Measurements from ENCODE around the gene NCK2. TPM values are rescaled to one million over a fixed set of nuclear protein-coding genes. Genes with fewer than 3 reads are reported as not detected.

NCK2 gene
- total and polyA plus RNA-seq, 9 of the 15 experiments (the other 6 are each of a cell fraction or from before 2014, with no cell fraction given) = 0.90 to 27.9 (median 15.9) TPM

GRCh38 chr2:105749583-105750400 is 5.1 kb downstream of the NCK2 start:
- Histone ChIP-seq H3K27ac (ENCODE audit: extremely low read depth, low read depth, low read length) (no peak overlapping the region), H3K9me1 (ENCODE audit: control insufficient read depth, insufficient read depth, low read length) (no peaks in the 10 kb centered on the region), H4K20me1 (replicated peaks; ENCODE audit: control insufficient read depth, insufficient read depth, low read length) (peaks cover 12% of the 10 kb centered on the region), H3K79me2 (ENCODE audit: control insufficient read depth, insufficient read depth, low read length) (peaks cover 38% of the 10 kb centered on the region), H3K9me3 (replicated peaks; ENCODE audit: control insufficient read depth, insufficient read depth, low read depth, low read length) (no peaks in the 10 kb centered on the region), H3K36me3 (ENCODE audit: control insufficient read depth, insufficient read depth, low read length) (peaks cover 4% of the 10 kb centered on the region; the same call in 2 of the 3 replicates), H3K4me3 (no peak overlapping the region), H3K4me1 (replicated peaks in 1 of 2; ENCODE audit: control insufficient read depth in 2 of 2, insufficient read depth in 2 of 2, low read length in 2 of 2) (peaks cover 12 to 13% of the 10 kb centered on the region in 2 experiments), H3K9ac (ENCODE audit: insufficient read depth in 1 of 2, low read depth in 2 of 2, low read length in 2 of 2) (0 out of 4 replicates have a peak overlapping the region, but pooled peaks of 1 of the 2 experiments have one; percentile 0), H3K27me3 (ENCODE audit: control insufficient read depth in 2 of 2, insufficient read depth in 2 of 2, low read length in 2 of 2) (no peaks in the 10 kb centered on the region), H3K4me2 (ENCODE audit: insufficient read depth, low read length) (no peak overlapping the region), H2AFZ (ENCODE audit: low read depth, low read length) (no peak overlapping the region)
- no peak for FAIRE-seq
- WGBS (ENCODE audit: insufficient coverage, low coverage, missing lambda C conversion rate) = 63% methylated on average over 18 of the region's 18 CpGs
- ChIA-PET CTCF (ENCODE audit: low intra/inter-chr PET ratio) (no interaction called here), POLR2A (interaction anchor here (1.0 kb wide), 1 partner anchor 9 kb away, joined by 3 read pairs; no protein-coding TSS in a partner anchor)
- in situ Hi-C loops (cut with MboI) (no loop called here), intact Hi-C loops (cut with micrococcal nuclease) (loop anchor here (5.0 kb wide), 1 partner anchor 172 kb away; no protein-coding TSS in a partner anchor)
- BruUV-seq (replicated peaks) = no TSS peak
- no peak for ATAC-seq
- no peak for DNase-seq (ENCODE audit: extremely low read depth in 1 of 4, low spot score in 3 of 4)
- TF ChIP-seq ZNF217 (CRISPR knock-in tag; IDR thresholded peaks at IDR 0.05) = no peak
- 0 out of 2 replicates have a peak, but pooled peaks have one; percentile 23 for TF ChIP-seq ZNF766 (CRISPR knock-in tag; conservative IDR thresholded peaks at IDR 0.05)

DNA sequence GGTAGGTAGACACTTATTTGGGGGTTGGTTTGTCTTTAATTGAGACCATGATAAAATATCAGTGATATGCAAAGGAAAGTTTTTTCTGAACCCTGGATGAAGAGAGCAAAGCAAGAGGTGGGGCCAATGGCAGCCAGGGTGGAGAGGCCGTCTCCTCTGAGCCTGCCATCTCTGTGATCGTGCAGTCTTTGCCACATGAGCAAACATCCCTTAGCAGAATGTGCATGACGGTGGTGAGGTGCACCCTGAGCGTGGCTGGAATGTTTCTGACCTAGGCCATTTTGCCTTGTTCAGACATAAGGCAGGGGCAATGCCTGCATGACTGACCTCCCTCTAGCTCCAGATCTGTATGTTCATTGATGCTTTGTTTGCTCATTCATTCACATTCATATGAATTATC is 6.0 kb downstream of the NCK2 start:
- CTCF ChIA-PET (ENCODE audit: low intra/inter-chr PET ratio) = no interaction called here
- H3K9ac ChIP-seq (ENCODE audit: insufficient read depth in 1 of 2, low read depth in 2 of 2, low read length in 2 of 2) = no peak overlapping the region
- no peak overlapping the region for H3K27ac ChIP-seq (ENCODE audit: extremely low read depth, low read depth, low read length)
- H3K9me3 ChIP-seq (replicated peaks; ENCODE audit: control insufficient read depth, insufficient read depth, low read depth, low read length) = no peaks in the 10 kb centered on the region
- DNase-seq (ENCODE audit: extremely low read depth in 1 of 4, low spot score in 3 of 4) (no peak), FAIRE-seq (no peak), ATAC-seq (no peak)
- peaks cover 5 to 12% of the 10 kb centered on the region in 2 experiments; a peak in 4 of 5 replicates for H3K4me1 ChIP-seq (replicated peaks in 1 of 2; ENCODE audit: control insufficient read depth in 2 of 2, insufficient read depth in 2 of 2, low read length in 2 of 2)
- no peak overlapping the region for H2AFZ ChIP-seq (ENCODE audit: low read depth, low read length)
- no peaks in the 10 kb centered on the region for H3K27me3 ChIP-seq (ENCODE audit: control insufficient read depth in 2 of 2, insufficient read depth in 2 of 2, low read length in 2 of 2)
- no peak overlapping the region for H3K4me2 ChIP-seq (ENCODE audit: insufficient read depth, low read length)
- no peaks in the 10 kb centered on the region for H3K9me1 ChIP-seq (ENCODE audit: control insufficient read depth, insufficient read depth, low read length)
- H3K79me2 ChIP-seq (ENCODE audit: control insufficient read depth, insufficient read depth, low read length) = peaks cover 36% of the 10 kb centered on the region
- peaks cover 4% of the 10 kb centered on the region; the same call in 2 of the 3 replicates for H3K36me3 ChIP-seq (ENCODE audit: control insufficient read depth, insufficient read depth, low read length)
- H4K20me1 ChIP-seq (replicated peaks; ENCODE audit: control insufficient read depth, insufficient read depth, low read length) = peaks cover 12% of the 10 kb centered on the region
- TF ChIP-seq E2F5 (CRISPR knock-in tag; IDR thresholded peaks at IDR 0.05) (no peak), POLR3A (IDR thresholded peaks at IDR 0.05; ENCODE audit: borderline replicate concordance, extremely low read depth, insufficient read depth, insufficient read length) (no peak), ZKSCAN3 (CRISPR knock-in tag; IDR thresholded peaks at IDR 0.05) (no peak), TAF7 (tag; IDR thresholded peaks at IDR 0.05) (no peak), ZNF717 (CRISPR knock-in tag; IDR thresholded peaks at IDR 0.05) (no peak), DACH1 (IDR thresholded peaks at IDR 0.05; ENCODE audit: partially characterized antibody) (no peak), NR2C1 (IDR thresholded peaks at IDR 0.05) (no peak), NR2C1 (tag; IDR thresholded peaks at IDR 0.05) (no peak), CBX2 (IDR thresholded peaks at IDR 0.05; ENCODE audit: insufficient read depth, low read length, poor library complexity, severe bottlenecking) (no peak), HEY1 (CRISPR knock-in tag; IDR thresholded peaks at IDR 0.05; ENCODE audit: borderline replicate concordance) (no peak), MCM7 (IDR thresholded peaks at IDR 0.05) (no peak)
- TF ChIP-seq, protein P1, sequence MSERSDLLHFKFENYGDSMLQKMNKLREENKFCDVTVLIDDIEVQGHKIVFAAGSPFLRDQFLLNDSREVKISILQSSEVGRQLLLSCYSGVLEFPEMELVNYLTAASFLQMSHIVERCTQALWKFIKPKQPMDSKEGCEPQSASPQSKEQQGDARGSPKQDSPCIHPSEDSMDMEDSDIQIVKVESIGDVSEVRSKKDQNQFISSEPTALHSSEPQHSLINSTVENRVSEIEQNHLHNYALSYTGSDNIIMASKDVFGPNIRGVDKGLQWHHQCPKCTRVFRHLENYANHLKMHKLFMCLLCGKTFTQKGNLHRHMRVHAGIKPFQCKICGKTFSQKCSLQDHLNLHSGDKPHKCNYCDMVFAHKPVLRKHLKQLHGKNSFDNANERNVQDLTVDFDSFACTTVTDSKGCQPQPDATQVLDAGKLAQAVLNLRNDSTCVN (CRISPR knock-in tag; IDR thresholded peaks at IDR 0.05) = no peak
- POLR2A ChIA-PET = interaction anchor here (1.2 kb wide), 1 partner anchor 20 kb away, joined by 4 read pairs; no protein-coding TSS in a partner anchor
- no TSS peak for BruUV-seq (replicated peaks)
- intact Hi-C loops (cut with micrococcal nuclease) = no loop called here
- in situ Hi-C loops (cut with MboI) = no loop called here
- WGBS (ENCODE audit: insufficient coverage, low coverage, missing lambda C conversion rate) = 78% methylated on average over 4 of the region's 4 CpGs
- no peak overlapping the region for H3K4me3 ChIP-seq

Data from K562 (cell line).